Epithelial cell of proximal tubule (primary cell): ENCODE measurements around the gene ORC2. TPM values are rescaled to one million over a fixed set of nuclear protein-coding genes. Genes with fewer than 3 reads are reported as not detected.
"Not testable (repeated sequence)": the region's sequence is repeated elsewhere in the genome, so short reads cannot be mapped to it uniquely, and the experiment has no call there.

Source experiments
- DNase-seq: peaks from one replicate; pipeline ENCODE4 v3.0.0-alpha.2; 2011; ENCODE audit warnings: low read depth
- H3K4me3 ChIP-seq: 2 replicates; pipeline ENCODE4 v1.5.1; 2011; ENCODE audit warnings: low read depth, mild to moderate bottlenecking, low read length
- total RNA-seq: library from RNA; depleted of rRNA; stranded (reverse); fragments of >200 nt; gene quantifications from 2 replicates; pipeline ENCODE4 v1.2.3, GENCODE V29; 2015
- TF ChIP-seq, protein P1 (sequence below): conservative IDR thresholded peaks from 2 replicates; pipeline ENCODE4 v1.5.1; 2012; ENCODE audit warnings: low read depth, mild to moderate bottlenecking, low read length

ORC2 gene
- total RNA-seq, 1 donor from 2014 or later = 16.8 TPM

DNA sequence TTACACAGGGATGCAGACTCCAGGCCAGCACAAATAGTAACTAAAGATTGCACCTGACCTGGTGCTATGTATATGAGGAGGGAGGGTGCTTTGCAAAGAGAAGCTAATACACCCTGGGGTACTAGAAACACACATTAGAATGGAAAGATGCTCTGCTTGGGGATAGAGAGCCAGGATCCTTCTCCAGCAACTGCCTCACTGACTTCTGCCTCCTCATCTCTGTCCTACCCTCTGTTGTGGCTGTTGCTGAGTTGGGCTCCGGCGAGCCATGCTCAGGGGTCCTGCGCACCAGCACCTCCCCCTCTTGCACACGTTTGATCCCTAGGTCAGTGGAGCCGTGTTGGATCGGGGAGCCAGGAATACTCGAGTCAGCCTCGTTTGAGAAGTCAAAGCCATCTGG lies 23.7 kb upstream of the ORC2 start:
- DNase-seq = no peak
- TF ChIP-seq, protein P1, sequence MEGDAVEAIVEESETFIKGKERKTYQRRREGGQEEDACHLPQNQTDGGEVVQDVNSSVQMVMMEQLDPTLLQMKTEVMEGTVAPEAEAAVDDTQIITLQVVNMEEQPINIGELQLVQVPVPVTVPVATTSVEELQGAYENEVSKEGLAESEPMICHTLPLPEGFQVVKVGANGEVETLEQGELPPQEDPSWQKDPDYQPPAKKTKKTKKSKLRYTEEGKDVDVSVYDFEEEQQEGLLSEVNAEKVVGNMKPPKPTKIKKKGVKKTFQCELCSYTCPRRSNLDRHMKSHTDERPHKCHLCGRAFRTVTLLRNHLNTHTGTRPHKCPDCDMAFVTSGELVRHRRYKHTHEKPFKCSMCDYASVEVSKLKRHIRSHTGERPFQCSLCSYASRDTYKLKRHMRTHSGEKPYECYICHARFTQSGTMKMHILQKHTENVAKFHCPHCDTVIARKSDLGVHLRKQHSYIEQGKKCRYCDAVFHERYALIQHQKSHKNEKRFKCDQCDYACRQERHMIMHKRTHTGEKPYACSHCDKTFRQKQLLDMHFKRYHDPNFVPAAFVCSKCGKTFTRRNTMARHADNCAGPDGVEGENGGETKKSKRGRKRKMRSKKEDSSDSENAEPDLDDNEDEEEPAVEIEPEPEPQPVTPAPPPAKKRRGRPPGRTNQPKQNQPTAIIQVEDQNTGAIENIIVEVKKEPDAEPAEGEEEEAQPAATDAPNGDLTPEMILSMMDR = no peak
- H3K4me3 ChIP-seq = no peak overlapping the region

- H3K4me3 ChIP-seq = no peak overlapping the region
- TF ChIP-seq, protein P1 = no peak
- DNase-seq = no peak
Measured at GRCh38 chr2:200985799-200986198, 22.3 kb upstream of the ORC2 start.

- TF ChIP-seq, protein P1 = no peak
Measured at GRCh38 chr2:200976710-200977109, 13.2 kb upstream of the ORC2 start.

GRCh38 chr2:200975672-200976071 lies 12.2 kb upstream of the ORC2 start:
- TF ChIP-seq, protein P1 = no peak
- H3K4me3 ChIP-seq = no peak overlapping the region
- no peak for DNase-seq

More at GRCh38 chr2:200976710-200977109, 13.2 kb upstream of the ORC2 start:
- no peak for DNase-seq
- no peak overlapping the region for H3K4me3 ChIP-seq

DNA sequence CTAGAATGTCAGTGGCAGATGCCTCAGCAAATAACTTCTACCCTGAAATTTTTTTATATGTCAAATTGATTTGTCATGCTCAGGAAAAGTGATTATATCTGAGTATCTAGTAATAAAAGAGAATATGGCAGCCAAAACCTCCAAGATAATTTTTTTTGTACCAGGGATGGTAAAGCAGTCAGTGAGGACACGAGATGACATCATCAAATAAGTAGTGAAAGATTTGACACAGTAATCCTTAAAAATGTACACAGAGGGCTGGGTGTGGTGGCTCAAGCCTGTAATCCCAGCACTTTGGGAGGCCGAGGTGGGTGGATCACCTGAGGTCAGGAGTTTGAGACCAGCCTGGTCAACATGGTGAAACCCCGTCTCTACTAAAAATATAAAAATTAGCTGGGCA lies 6.6 kb upstream of the ORC2 start:
- DNase-seq, H3K4me3 ChIP-seq: not testable (repeated sequence)

GRCh38 chr2:200968735-200969134 lies 5.3 kb upstream of the ORC2 start:
- no peak for DNase-seq
- TF ChIP-seq, protein P1 = no peak
- H3K4me3 ChIP-seq = no peak overlapping the region

DNA sequence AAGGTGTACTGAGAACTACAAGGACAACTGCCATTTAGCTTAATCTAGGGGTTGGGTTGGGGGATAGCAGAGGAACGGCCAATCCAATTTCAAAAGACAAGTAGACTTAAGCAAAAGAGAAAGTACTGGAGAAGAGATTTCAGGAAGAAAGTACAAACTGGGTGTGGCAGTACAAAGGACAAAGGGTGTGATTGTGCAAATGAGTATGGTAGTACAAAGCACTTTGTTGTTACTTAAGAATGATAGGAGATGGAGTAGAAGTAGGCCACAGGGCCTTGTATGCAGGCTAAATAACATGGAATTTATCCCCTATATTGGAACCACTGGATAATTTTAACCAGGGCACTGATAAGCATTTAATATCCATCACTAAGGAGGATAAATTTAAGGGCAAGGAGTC lies 4.7 kb upstream of the ORC2 start:
- DNase-seq = no peak
- TF ChIP-seq, protein P1 = no peak
- no peak overlapping the region for H3K4me3 ChIP-seq

DNA sequence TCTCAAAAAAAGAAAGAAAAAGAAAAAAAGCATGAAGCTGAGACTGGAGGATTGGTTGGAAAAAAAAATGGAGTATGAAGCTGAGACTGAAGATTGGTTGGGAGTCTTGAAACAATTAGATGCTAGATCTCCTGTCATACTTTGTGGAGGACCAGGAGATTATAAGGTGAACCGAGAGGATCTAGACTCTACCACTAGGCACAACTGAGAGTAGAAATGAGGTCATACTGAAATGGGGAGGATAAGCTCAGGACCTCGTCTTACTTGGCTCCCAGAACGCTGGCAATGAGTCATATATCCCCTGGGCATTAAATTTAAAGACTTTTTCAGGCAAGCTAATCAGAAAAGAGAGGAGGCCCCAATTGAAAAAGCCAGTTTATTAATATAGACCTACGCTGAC lies 3.3 kb upstream of the ORC2 start:
- no peak overlapping the region for H3K4me3 ChIP-seq
- TF ChIP-seq, protein P1 = no peak
- DNase-seq = no peak
